ENCODE measurements around the gene ATP2C1. TPM values are rescaled to one million over a fixed set of nuclear protein-coding genes. Genes with fewer than 3 reads are reported as not detected.

Gene ATP2C1
- total RNA-seq, 1 donor from 2014 or later: 87.4 TPM

- DNase-seq (ENCODE audit: low read depth, low spot score): no peak
Observed at GRCh38 chr3:130974201-130974600, 80.3 kb downstream of the ATP2C1 start.

DNA sequence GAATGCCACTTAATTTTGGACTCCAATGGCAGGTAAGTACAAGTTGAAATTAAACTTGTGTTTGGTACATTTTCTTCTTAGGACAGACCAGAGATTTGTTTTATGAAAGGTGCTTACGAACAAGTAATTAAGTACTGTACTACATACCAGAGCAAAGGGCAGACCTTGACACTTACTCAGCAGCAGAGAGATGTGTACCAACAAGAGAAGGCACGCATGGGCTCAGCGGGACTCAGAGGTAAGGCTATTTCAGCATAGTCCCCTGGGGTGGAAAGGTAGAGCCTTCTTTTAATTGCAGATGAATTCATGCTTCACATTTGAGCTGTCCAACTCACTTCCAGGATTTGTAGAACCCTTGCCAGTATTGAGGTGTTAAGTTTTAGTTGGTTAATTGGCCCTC is 81.4 kb downstream of the ATP2C1 start:
- no peak for DNase-seq (ENCODE audit: low read depth, low spot score)

- no peak for DNase-seq (ENCODE audit: low read depth, low spot score)
Observed at GRCh38 chr3:130976706-130977105, 82.8 kb downstream of the ATP2C1 start.

DNA sequence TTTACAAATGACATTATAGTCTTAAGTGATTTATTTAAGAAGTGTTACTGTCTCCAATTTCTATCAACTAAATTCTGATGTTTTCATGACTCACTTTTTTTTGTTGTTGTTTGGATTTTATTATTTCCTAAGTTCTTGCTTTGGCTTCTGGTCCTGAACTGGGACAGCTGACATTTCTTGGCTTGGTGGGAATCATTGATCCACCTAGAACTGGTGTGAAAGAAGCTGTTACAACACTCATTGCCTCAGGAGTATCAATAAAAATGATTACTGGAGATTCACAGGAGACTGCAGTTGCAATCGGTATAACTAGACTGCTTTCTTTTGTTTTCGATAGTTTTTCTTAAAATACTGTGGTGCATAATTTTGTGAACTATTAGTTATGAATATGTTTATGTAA is 85.2 kb downstream of the ATP2C1 start:
- DNase-seq (ENCODE audit: low read depth, low spot score): no peak

GRCh38 chr3:130981469-130981868 is 87.6 kb downstream of the ATP2C1 start:
- no peak for DNase-seq (ENCODE audit: low read depth, low spot score)

- no peak for DNase-seq (ENCODE audit: low read depth, low spot score)
Observed at GRCh38 chr3:130990282-130990681, 96.4 kb downstream of the ATP2C1 start.

- no peak for DNase-seq (ENCODE audit: low read depth, low spot score)
Observed at GRCh38 chr3:130991126-130991525, 97.2 kb downstream of the ATP2C1 start.

DNA sequence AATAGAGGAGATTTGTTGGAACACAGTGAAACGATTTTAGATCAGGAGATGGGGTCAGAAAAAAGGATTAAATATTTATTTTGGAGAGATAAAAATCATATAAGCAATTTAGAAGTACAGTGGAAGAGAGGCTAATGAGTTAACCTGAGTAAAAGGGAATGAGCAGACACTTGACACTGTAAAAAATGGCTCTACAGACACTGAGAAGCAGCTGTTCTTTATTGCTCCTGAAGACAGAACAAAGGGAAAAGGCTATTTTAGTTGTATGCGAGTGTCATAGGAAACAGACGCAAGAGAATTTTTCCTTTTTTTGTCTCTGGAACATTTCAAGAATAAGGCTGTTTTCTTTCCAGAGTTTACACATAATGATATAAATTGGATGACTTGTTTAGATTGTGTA is 98.5 kb downstream of the ATP2C1 start:
- DNase-seq (ENCODE audit: low read depth, low spot score): no peak

DNA sequence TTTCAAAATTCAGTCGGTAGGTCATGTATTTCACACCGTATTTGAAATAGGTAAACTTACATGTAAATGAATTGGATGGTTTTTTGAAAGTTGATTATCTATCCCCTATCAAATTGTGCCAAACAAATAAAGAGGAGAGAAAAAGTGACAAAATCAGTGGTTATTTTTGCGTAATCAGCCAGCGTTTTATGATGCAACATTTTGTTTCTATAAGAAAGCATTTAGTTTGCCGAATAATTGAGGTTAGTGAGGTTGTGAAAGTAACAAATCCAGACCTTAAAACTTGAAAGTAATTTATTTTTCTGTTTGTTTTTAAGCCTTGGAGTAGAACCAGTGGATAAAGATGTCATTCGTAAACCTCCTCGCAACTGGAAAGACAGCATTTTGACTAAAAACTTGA is 103.4 kb downstream of the ATP2C1 start:
- DNase-seq (ENCODE audit: low read depth, low spot score): no peak

DNA sequence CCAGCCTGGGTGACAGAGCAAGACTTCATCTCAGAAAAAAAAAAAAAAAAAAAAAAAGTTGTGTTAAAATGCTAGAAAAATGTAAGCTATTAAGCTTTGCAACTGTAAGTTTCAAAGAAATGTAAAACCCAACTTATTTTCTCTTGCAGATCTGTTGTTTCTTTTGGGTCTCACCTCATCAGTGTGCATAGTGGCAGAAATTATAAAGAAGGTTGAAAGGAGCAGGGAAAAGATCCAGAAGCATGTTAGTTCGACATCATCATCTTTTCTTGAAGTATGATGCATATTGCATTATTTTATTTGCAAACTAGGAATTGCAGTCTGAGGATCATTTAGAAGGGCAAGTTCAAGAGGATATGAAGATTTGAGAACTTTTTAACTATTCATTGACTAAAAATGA is 107.2 kb downstream of the ATP2C1 start:
- DNase-seq (ENCODE audit: low read depth, low spot score): no peak

DNA sequence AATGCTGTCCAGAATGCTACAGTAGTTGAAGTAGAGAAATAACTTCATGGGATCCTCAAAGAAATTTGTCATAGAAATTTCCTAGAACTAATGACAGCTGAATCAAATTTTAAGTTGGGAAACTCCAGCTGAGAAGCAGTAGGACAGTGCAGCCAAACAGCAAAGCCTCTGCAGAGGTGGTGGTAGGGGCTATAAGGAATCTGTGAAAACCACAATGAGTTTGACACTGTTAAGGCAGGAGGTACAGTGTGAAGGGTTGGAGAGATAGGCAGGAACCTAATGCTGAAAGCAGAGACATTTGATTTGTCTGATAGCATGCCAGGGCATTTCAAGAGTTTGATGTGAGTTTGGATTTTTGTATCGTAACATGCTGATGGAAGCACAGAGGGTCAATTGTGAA is 110.7 kb downstream of the ATP2C1 start:
- no peak for DNase-seq (ENCODE audit: low read depth, low spot score)

- DNase-seq (ENCODE audit: low read depth, low spot score): no peak
Observed at GRCh38 chr3:131007256-131007655, 113.4 kb downstream of the ATP2C1 start.

GRCh38 chr3:131007782-131008181 is 113.9 kb downstream of the ATP2C1 start:
- DNase-seq (ENCODE audit: low read depth, low spot score): no peak

- no peak for DNase-seq (ENCODE audit: low read depth, low spot score)
Observed at GRCh38 chr3:131008326-131008725, 114.4 kb downstream of the ATP2C1 start.

DNA sequence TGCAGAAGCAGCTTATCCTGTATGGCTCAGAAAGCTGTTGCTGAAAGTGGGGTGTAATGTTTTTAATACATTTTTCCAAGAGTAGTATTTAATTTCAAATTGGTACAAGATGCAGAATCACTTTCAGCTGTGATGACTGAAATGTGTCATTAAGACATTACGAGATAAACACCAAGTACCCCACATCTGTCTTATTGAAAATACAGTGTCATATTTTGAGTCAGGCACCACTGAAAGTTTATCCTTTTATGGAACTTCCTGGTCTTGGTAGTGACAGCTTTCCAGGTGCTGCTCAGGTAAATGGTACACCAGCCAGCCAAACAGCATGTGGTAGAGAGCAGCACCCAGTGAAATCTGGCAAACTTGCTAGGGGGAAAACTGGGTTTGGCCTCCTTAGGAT is 115.8 kb downstream of the ATP2C1 start:
- DNase-seq (ENCODE audit: low read depth, low spot score): no peak

- no peak for DNase-seq (ENCODE audit: low read depth, low spot score)
Observed at GRCh38 chr3:131018970-131019369, 125.1 kb downstream of the ATP2C1 start.

DNA sequence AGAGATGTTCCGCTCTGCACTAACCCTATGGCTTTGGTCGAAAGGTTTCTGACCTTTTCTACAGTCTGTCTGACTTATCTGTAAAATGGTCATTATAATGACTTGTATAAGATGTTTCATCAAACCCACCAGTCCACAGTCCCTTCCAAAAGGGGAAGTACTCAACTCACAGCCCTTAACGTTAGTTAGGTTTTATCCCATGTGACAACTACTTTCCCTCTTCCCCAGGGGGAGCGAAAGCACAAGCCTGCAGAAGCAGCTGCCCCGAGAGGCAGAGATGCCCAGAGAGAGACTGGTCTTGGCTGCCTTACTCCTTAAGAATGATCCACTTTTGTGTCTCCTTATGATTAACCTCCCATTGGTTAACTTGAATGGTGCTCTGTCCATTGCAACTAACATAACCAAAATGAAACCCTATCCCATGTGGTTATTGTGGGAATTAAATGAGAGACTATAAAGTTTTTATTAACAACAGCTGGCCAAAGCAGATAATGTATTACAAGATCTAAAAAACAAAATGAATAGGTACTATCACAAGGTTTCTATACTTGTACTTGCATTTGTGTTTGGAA is 126.3 kb downstream of the ATP2C1 start:
- no peak for DNase-seq (ENCODE audit: low read depth, low spot score)

DNA sequence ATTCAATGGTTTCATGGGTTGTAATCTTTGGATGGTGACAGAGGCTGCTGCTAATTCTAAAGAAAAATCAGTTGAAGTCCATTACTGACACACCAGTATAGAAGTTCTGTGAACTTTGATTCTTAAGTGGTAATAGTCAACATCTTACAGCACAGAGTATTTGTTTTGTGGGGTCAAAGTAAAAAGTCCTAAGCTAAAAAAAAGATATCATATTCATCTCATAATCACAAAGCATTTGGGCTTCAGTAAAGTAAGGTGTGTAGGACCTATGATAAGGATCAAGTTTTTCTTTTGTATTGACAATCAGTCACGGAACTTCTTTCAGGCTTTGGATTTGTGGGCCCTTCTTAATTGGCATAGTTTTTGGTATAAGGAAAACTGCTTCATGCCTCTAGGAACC is 131.7 kb downstream of the ATP2C1 start:
- DNase-seq (ENCODE audit: low read depth, low spot score): no peak

- peak; percentile 63 for DNase-seq (ENCODE audit: low read depth, low spot score)
Observed at GRCh38 chr3:131026321-131027151, 132.7 kb downstream of the ATP2C1 start, which contains the start of the genes ASTE1 and NEK11. Gene ASTE1, minus strand, starts transcription at chr3:131026825. Its CDS starts 1,519 bp downstream, at chr3:131025306. Gene NEK11, plus strand, starts transcription at chr3:131026877. Its CDS starts 2,832 bp downstream, at chr3:131029709.

GRCh38 chr3:131028844-131029243 is 135.0 kb downstream of the ATP2C1 start:
- no peak for DNase-seq (ENCODE audit: low read depth, low spot score)

DNA sequence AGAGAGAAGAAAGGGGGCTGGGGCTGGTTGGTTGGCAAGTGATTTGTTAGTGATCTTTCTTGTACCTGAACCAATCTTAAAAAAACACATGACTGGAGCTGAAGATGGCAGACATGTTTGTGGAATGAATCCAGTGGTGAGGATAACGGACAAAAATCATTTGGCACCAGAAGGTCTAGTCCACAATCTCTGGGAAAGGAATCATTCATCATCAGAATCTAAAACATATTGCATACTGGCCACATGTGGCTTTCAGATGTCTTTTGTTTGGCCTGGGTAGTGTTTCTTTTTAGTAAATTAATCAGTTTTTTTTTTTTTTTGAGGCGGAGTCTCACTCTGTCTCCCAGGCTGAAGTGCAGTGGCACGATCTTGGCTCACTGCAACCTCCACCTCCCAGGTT is 137.8 kb downstream of the ATP2C1 start:
- DNase-seq (ENCODE audit: low read depth, low spot score): no peak

GRCh38 chr3:131033480-131034080 is 139.7 kb downstream of the ATP2C1 start:
- no peak for DNase-seq (ENCODE audit: low read depth, low spot score)
